Neural cell (in vitro differentiated cells): ENCODE data around the gene ZNF778.
"Not testable (repeated sequence)": the region's sequence is repeated elsewhere in the genome, so short reads cannot be mapped to it uniquely, and the experiment has no call there.

Source experiments
- EZH2 ChIP-seq: fragments of 200-600, 300-800 bp; shearing (Covaris generic), sonication (generic); IDR thresholded peaks from 2 replicates; pipeline ENCODE4 v1.6.1; 2014; ENCODE audit warnings: antibody characterized with exemption, low read length, borderline replicate concordance, mild to moderate bottlenecking; ENCODE audit not compliant: insufficient read depth, poor library complexity, severe bottlenecking
- MXI1 ChIP-seq: fragments of 450-650 bp; conservative IDR thresholded peaks from 2 replicates; pipeline ENCODE4 v1.6.1; 2014; ENCODE audit warnings: antibody characterized with exemption, mild to moderate bottlenecking; ENCODE audit not compliant: poor library complexity, severe bottlenecking
- POLR2AphosphoS5 ChIP-seq: IDR thresholded peaks from 2 replicates; pipeline ENCODE4 v1.6.1; 2012
- REST ChIP-seq: IDR thresholded peaks from 2 replicates; pipeline ENCODE4 v1.6.1; 2012; ENCODE audit warnings: borderline replicate concordance

- TF ChIP-seq EZH2, POLR2AphosphoS5, REST, MXI1: not testable (repeated sequence)
Measured at GRCh38 chr16:89185887-89186592, 31.5 kb upstream of the ZNF778 start.
